Keratinocyte (primary cell): Measurements from ENCODE around the gene DRG2. TPM values are rescaled to one million over a fixed set of nuclear protein-coding genes. Genes with fewer than 3 reads are reported as not detected.

Source experiments
- DNase-seq: peaks from one replicate; pipeline ENCODE4 v3.0.0-alpha.2; 2011; ENCODE audit warnings: low read depth, missing footprints, low spot score
- FAIRE-seq: peaks from 2 replicates; lab custom pipeline; 2011; peaks lifted over from hg19 to GRCh38; lab: Jason Lieb, UNC
- H2AFZ ChIP-seq: 2 replicates; pipeline ENCODE4 v1.6.0; 2012; ENCODE audit warnings: low read length, control low read depth, inconsistent platforms; ENCODE audit not compliant: control insufficient read depth
- H3K27ac ChIP-seq: 2 replicates; pipeline ENCODE4 v1.5.1; 2011; ENCODE audit warnings: low read length; ENCODE audit not compliant: control insufficient read depth, insufficient read depth
- H3K27me3 ChIP-seq: 3 replicates; pipeline ENCODE4 v1.6.0; 2011; ENCODE audit warnings: low read length; ENCODE audit not compliant: control insufficient read depth, insufficient read depth; ENCODE audit errors: extremely low read depth
- H3K36me3 ChIP-seq, 2 experiments: 2 replicates in 1 of 2; 3 replicates in 1 of 2; pipeline ENCODE4 v1.5.1; 2011; ENCODE audit warnings: low read length in 2 of 2, mild to moderate bottlenecking in 1 of 2; ENCODE audit not compliant: control insufficient read depth in 2 of 2, insufficient read depth in 2 of 2; ENCODE audit errors: extremely low read depth in 1 of 2
- H3K4me1 ChIP-seq: 3 replicates; pipeline ENCODE4 v1.5.1; 2011; ENCODE audit warnings: low read length; ENCODE audit not compliant: control insufficient read depth, insufficient read depth; ENCODE audit errors: extremely low read depth
- H3K4me2 ChIP-seq: 3 replicates; pipeline ENCODE4 v1.6.0; 2011; ENCODE audit warnings: low read depth, low read length; ENCODE audit not compliant: control insufficient read depth, insufficient read depth; ENCODE audit errors: extremely low read depth
- H3K4me3 ChIP-seq, 3 experiments: fragments of 200-600 bp in 1 of 3; sonication (generic) in 1 of 3; 2 replicates in 2 of 3; 3 replicates in 1 of 3; pipeline ENCODE4 v1.5.1; 2011 to 2016; ENCODE audit warnings: low read length in 3 of 3, mild to moderate bottlenecking in 3 of 3, control low read depth in 2 of 3, inconsistent platforms in 1 of 3, low read depth in 1 of 3, mixed read lengths in 1 of 3, mixed run types in 1 of 3, moderate library complexity in 1 of 3; ENCODE audit not compliant: control insufficient read depth in 2 of 3, insufficient read depth in 2 of 3; ENCODE audit errors: extremely low read depth in 1 of 3
- H3K79me2 ChIP-seq: 2 replicates; pipeline ENCODE4 v1.6.0; 2012; ENCODE audit warnings: low read length; ENCODE audit not compliant: control insufficient read depth, insufficient read depth
- H3K9ac ChIP-seq: 3 replicates; pipeline ENCODE4 v1.6.0; 2011; ENCODE audit warnings: low read length; ENCODE audit not compliant: control insufficient read depth, insufficient read depth; ENCODE audit errors: extremely low read depth
- H3K9me1 ChIP-seq: 3 replicates; pipeline ENCODE4 v1.6.0; 2011; ENCODE audit warnings: low read length; ENCODE audit not compliant: control insufficient read depth, insufficient read depth; ENCODE audit errors: extremely low read depth
- H3K9me3 ChIP-seq: 2 replicates; pipeline ENCODE4 v1.5.1; 2012; ENCODE audit warnings: low read depth, low read length; ENCODE audit not compliant: control insufficient read depth
- H4K20me1 ChIP-seq: 3 replicates; pipeline ENCODE4 v1.6.0; 2011; ENCODE audit warnings: low read length; ENCODE audit not compliant: control insufficient read depth, insufficient read depth; ENCODE audit errors: extremely low read depth
- CTCF ChIP-seq, 3 experiments: IDR thresholded peaks in 1 of 3; conservative IDR thresholded peaks in 1 of 3; optimal IDR thresholded peaks in 1 of 3; 2 replicates in 2 of 3; 3 replicates in 1 of 3; pipeline versions ENCODE3 to v1.5.1; 2011; ENCODE audit warnings: low read length in 3 of 3, mild to moderate bottlenecking in 3 of 3, moderate library complexity in 2 of 3, control low read depth in 1 of 3, inconsistent platforms in 1 of 3; ENCODE audit not compliant: insufficient read depth in 2 of 3; ENCODE audit errors: extremely low read depth in 1 of 3
- EZH2 ChIP-seq: IDR thresholded peaks from one replicate; pipeline ENCODE4 v1.6.1; 2012; ENCODE audit warnings: inconsistent platforms, mild to moderate bottlenecking, low read length, moderate library complexity
- dilution Hi-C: fragments of 300-500 bp; cut with MboI; formaldehyde crosslinking; loops from one replicate; pipeline ENCODE4 v1.7.0; 2020; ENCODE audit warnings: low sequenced_read_pairs; ENCODE audit not compliant: extremely low pct_ligation_motif_present
- polyA plus RNA-seq, 5 experiments: library from polyadenylated mRNA; depleted of rRNA in 3 of 5; stranded (reverse) in 3 of 5; stranded (forward) in 1 of 5; unstranded in 1 of 5; fragments of >200 nt; gene quantifications; 1 replicate in 1 of 5; 2 replicates in 3 of 5; 3 replicates in 1 of 5; pipeline versions ENCODE4 v1.2.1 to v1.2.3, GENCODE V29; 2011 to 2012; ENCODE audit warnings: missing spikeins in 2 of 5, low read depth in 1 of 5, low replicate concordance in 1 of 5

The DRG2 gene
- polyA plus RNA-seq, 1 donor (not counting 4 experiments of a cell fraction or from before 2014, with no cell fraction given) = 36.4 TPM

GRCh38 chr17:18071751-18072150, 16.0 kb upstream of the DRG2 start:
- H2AFZ ChIP-seq = no peak overlapping the region
- no peaks in the 10 kb centered on the region for H3K9me3 ChIP-seq
- H3K9ac ChIP-seq = no peak overlapping the region
- H3K79me2 ChIP-seq = no peaks in the 10 kb centered on the region
- no peak overlapping the region for H3K4me3 ChIP-seq
- peaks cover 13% of the 10 kb centered on the region for H3K4me1 ChIP-seq
- dilution Hi-C loops = no loop called here
- H3K36me3 ChIP-seq = peaks cover 4 to 5% of the 10 kb centered on the region in 2 experiments
- H4K20me1 ChIP-seq = no peaks in the 10 kb centered on the region
- no peak overlapping the region for H3K27ac ChIP-seq
- H3K9me1 ChIP-seq = no peaks in the 10 kb centered on the region
- TF ChIP-seq EZH2 (no peak), CTCF (optimal IDR thresholded peaks at IDR 0.05 in 1 of 3, IDR thresholded peaks at IDR 0.05 in 1 of 3, conservative IDR thresholded peaks at IDR 0.05 in 1 of 3; ENCODE audit: extremely low read depth in 1 of 3, insufficient read depth in 2 of 3, low read length in 3 of 3) (no peak)
- no peak for DNase-seq
- no peak overlapping the region for H3K4me2 ChIP-seq
- FAIRE-seq = no peak
- no peaks in the 10 kb centered on the region for H3K27me3 ChIP-seq

DNA sequence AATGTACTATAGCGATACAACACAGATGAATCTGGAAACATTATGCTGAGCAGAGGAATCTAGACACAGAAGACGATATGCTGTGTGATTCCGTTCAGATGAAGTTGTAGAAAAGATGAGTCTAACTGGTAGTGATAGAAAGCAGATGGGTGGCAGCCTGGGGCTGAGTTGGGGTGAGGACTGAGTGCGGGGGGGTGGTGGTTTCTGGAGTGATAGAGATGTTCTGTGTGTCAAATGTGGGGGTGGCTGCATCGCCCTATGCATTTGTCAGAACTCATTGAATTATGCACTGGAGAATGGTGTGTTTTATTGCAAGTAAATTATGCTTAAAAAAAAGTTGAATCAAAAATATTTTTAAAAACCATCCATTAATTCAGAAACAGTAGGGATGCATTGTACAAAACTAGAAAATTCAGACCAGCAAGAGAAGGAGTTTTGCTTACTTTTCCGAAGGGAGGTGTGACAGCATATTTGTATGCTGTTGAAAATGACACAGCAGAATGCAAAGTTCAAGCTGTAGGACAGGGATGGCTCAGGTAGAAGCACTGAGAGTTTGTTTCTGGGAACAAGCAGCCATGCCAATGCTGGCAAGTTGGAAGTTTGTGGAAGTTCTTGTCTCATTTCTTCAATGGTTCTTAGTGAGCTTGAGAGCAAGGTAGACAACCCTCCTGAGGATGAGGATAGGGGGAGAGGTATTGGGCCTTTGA, 13.0 kb upstream of the DRG2 start:
- FAIRE-seq (no peak), DNase-seq (no peak)
- no peak overlapping the region for H3K4me2 ChIP-seq
- H3K4me3 ChIP-seq = no peak overlapping the region
- H3K79me2 ChIP-seq = no peaks in the 10 kb centered on the region
- no peaks in the 10 kb centered on the region for H3K9me1 ChIP-seq
- H2AFZ ChIP-seq = no peak overlapping the region
- H3K9ac ChIP-seq = no peak overlapping the region
- no peaks in the 10 kb centered on the region for H4K20me1 ChIP-seq
- H3K9me3 ChIP-seq = no peaks in the 10 kb centered on the region
- H3K27me3 ChIP-seq = no peaks in the 10 kb centered on the region
- H3K27ac ChIP-seq = no peak overlapping the region
- TF ChIP-seq EZH2 (no peak), CTCF (optimal IDR thresholded peaks at IDR 0.05 in 1 of 3, IDR thresholded peaks at IDR 0.05 in 1 of 3, conservative IDR thresholded peaks at IDR 0.05 in 1 of 3; ENCODE audit: extremely low read depth in 1 of 3, insufficient read depth in 2 of 3, low read length in 3 of 3) (no peak)
- dilution Hi-C loops = no loop called here
- H3K36me3 ChIP-seq = no peaks in the 10 kb centered on the region
- peaks cover 6% of the 10 kb centered on the region for H3K4me1 ChIP-seq
